Right lobe of liver (tissue), 4 donors: ENCODE data around the gene CDK14.

ENCODE experiments used
- POLR2A ChIP-seq: fragments of 450-650 bp; IDR thresholded peaks from one replicate; pipeline ENCODE4 v1.6.1; 2017; ENCODE audit warnings: antibody characterized with exemption, mild to moderate bottlenecking
- TF ChIP-seq, protein P1 (sequence below), 4 donors: fragments of 200-600 bp in 3 of 4; fragments of 450-650 bp in 1 of 4; IDR thresholded peaks; one replicate each; pipeline versions ENCODE4 v1.5.1 to v1.8.0; 2016 to 2022; ENCODE audit warnings: antibody characterized with exemption in 4 of 4, mild to moderate bottlenecking in 2 of 4
- donor health status: DM: no; HTN: no; CAD: no.
- donor health status: DM: no; HTN: no; CAD: no.
- donor health status: DM: no; HTN: yes; CAD: no.

DNA sequence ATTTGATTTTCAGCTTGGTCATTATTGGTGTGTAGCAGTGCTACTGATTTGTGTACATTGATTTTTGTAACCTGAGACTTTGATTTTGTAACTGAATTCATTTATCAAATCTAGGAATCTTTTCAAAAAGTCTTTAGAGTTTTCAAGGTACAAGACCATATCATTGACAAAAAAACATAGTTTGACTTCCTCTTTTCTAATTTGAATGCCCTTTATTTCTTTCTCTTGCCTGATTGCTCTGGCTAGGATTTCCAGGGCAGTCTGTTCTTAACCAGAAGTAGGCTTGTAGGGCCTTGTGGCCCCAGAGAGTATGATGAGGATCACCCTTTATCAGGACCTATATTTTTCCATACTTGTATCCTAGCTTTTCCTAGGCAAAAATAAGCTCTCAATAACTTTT, 433.6 kb downstream of the CDK14 start:
- TF ChIP-seq, protein P1, sequence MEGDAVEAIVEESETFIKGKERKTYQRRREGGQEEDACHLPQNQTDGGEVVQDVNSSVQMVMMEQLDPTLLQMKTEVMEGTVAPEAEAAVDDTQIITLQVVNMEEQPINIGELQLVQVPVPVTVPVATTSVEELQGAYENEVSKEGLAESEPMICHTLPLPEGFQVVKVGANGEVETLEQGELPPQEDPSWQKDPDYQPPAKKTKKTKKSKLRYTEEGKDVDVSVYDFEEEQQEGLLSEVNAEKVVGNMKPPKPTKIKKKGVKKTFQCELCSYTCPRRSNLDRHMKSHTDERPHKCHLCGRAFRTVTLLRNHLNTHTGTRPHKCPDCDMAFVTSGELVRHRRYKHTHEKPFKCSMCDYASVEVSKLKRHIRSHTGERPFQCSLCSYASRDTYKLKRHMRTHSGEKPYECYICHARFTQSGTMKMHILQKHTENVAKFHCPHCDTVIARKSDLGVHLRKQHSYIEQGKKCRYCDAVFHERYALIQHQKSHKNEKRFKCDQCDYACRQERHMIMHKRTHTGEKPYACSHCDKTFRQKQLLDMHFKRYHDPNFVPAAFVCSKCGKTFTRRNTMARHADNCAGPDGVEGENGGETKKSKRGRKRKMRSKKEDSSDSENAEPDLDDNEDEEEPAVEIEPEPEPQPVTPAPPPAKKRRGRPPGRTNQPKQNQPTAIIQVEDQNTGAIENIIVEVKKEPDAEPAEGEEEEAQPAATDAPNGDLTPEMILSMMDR (IDR thresholded peaks at IDR 0.05): no peak
- TF ChIP-seq POLR2A: no peak
